K562 treated with DMSO at 1 percent for 24 hours (cell line): ENCODE results near the gene VASN. TPM values are rescaled to one million over a fixed set of nuclear protein-coding genes. Genes with fewer than 3 reads are reported as not detected.

Source experiments
- total RNA-seq: library from RNA; unstranded; fragments of 300-600 nt; gene quantifications from 2 replicates; pipeline ENCODE4 v1.2.3, GENCODE V29; 2022; ENCODE audit warnings: low read depth; ENCODE audit not compliant: insufficient read depth

Gene VASN
- 59.8 and 65.2 TPM in 2 replicates for total RNA-seq

GRCh38 chr16:4371357-4372000 lies at the start of gene VASN:
Gene VASN, plus strand, starts transcription at chr16:4371848. Its CDS starts 9,030 bp downstream, at chr16:4380878.

DNA sequence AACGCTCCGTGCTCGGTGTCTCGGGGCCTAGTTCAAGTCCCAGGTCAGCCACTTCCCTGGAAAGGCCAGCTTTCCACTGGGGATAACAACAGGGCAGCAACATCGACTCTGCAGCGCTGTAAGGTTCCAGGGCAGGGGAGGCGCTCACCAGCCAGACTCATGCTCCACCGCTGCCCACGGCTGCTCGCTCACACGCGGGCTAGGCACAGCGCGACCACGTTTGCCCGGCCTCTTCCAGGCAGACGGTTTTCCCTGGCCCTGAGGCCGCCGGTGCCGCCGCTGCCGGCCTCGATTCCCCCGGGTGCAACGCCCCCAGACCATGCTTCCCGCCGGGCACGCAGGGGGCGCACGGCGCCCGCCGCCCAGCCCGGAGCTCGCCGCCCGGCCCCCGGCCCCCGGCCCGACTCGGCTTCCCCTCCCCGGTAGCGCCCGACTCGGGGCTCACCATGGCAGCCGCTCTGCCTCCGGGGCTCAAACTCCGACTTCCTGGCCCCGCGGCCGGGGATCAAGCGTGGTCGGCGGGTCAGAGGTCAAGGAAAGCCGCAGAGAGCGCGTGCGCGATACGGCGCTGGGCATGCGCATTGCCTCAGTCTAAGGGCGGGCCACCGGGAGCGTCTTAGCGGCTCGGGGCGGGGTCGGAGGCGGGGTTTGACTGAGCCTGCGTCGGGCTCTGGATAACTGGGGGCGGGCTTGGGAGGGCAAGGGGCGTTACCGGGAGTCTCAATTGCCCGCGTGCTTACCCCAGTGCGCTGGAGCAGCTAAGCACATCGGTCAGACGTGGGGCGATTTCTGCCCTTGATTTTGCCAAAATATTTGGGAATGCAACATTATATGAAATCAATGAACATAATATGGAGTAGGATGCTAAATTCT lies 20.6 kb upstream of the VASN start, which contains the start of gene PAM16:
PAM16 (minus strand) TSS at position 535 of the 873 bp plus-strand sequence; CDS start at position 448, 87 bp downstream.

DNA sequence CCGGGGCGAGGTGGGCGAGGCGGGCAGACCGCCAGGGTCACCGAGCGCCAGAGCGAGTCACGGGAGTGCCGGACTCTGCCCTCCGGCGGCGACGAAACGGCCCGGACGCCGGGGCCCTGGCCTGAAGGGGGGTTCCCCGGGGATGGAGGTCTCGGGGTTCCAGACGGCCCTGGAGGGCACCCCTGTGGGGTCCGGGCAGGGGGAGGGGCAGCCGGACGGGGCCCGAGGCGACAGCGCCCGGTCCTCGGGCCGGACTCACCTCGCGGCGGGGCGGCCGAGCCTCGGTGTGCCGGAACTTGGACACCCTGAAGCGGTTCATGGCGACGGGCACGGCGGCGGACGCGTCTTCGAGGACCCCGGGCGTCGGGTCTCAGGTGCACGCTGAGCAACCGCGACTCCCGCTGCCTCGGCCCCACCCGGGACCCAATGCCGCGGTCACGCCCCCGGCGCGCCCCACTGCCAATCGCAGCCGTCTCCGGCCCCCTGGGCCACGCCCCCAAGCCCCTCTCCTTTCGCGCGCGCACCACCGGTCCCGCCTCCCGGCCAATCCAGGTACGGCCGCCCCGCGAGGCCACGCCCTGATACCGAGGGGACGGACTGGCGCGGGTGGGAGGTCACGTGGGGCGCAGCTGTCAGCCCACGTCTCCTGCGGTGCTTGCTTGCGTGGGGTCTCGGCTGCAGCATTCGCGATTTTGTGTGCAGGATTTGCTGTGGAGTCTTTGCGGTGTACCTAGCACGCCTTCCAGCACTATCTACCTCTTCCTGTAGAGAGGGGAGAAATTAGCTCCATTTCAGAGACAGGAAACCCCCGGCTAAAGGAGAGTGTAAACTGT lies 44.8 kb downstream of the VASN start, which contains the start of gene CORO7:
CORO7 (minus strand) TSS at position 397 of the 833 bp plus-strand sequence; CDS start at position 319, 78 bp downstream.

GRCh38 chr16:4425378-4426020 lies 53.9 kb downstream of the VASN start, which contains the start of gene DNAJA3:
Gene DNAJA3, plus strand, starts transcription at chr16:4425868. Its CDS starts 14 bp downstream, at chr16:4425882.

Other genes with a start within 250 kb of the VASN start
- not detected in 2 replicates for gene SRL, start 129.8 kb upstream of the VASN start, total RNA-seq
- 7.2 and 8.2 TPM in 2 replicates for gene TFAP4, start 98.8 kb upstream of the VASN start, total RNA-seq
- gene GLIS2, start 55.8 kb upstream of the VASN start, total RNA-seq: 30.7 and 34.3 TPM in 2 replicates
- 121 and 131 TPM in 2 replicates for gene PAM16, start 20.5 kb upstream of the VASN start, total RNA-seq
- gene CORO7, start 44.7 kb downstream of the VASN start, total RNA-seq: 95.8 and 108 TPM in 2 replicates
- gene DNAJA3, start 54.0 kb downstream of the VASN start, total RNA-seq: 49.7 and 52.0 TPM in 2 replicates
- gene NMRAL1, start 102.8 kb downstream of the VASN start, total RNA-seq: 114 and 118 TPM in 2 replicates
- gene HMOX2, start 104.5 kb downstream of the VASN start, total RNA-seq: 55.1 and 62.5 TPM in 2 replicates
- 0.29 and 0.36 TPM in 2 replicates for gene CDIP1, start 166.9 kb downstream of the VASN start, total RNA-seq
- not detected in 2 replicates for gene C16orf96, start 184.5 kb downstream of the VASN start, total RNA-seq
- gene UBALD1, start 243.0 kb downstream of the VASN start, total RNA-seq: 51.9 and 58.6 TPM in 2 replicates